GM19043 (cell line): Measurements from ENCODE around the gene DUSP19.
"Not testable (repeated sequence)": the region's sequence is repeated elsewhere in the genome, so short reads cannot be mapped to it uniquely, and the experiment has no call there.

Experiments
- ATAC-seq: cut with Tn5 transposase; IDR thresholded peaks from one replicate; pipeline ENCODE4 v1.9.1; 2021; ENCODE audit warnings: low read depth; ENCODE audit not compliant: unreplicated experiment

DUSP19 gene

GRCh38 chr2:183078464-183079138 lies at the start of gene DUSP19:
TSS of gene DUSP19 (plus strand) at chr2:183078747. CDS start at chr2:183078934, 187 bp downstream.
- ATAC-seq: peak; percentile 88

GRCh38 chr2:183029219-183029618 lies 49.3 kb upstream of the DUSP19 start:
- no peak for ATAC-seq

- no peak for ATAC-seq
These were observed 46.4 kb upstream of the DUSP19 start for GRCh38 chr2:183031911-183032794.

- ATAC-seq: no peak
These were observed 44.6 kb upstream of the DUSP19 start for GRCh38 chr2:183033951-183034350.

GRCh38 chr2:183034806-183035205 lies 43.7 kb upstream of the DUSP19 start:
- no peak for ATAC-seq

- ATAC-seq: no peak
These were observed 43.1 kb upstream of the DUSP19 start for GRCh38 chr2:183035298-183035953.

GRCh38 chr2:183035954-183036669 lies 42.4 kb upstream of the DUSP19 start:
- peak; percentile 49 for ATAC-seq

GRCh38 chr2:183037074-183037552 lies 41.4 kb upstream of the DUSP19 start:
- ATAC-seq: no peak

- ATAC-seq: peak; percentile 33
These were observed 40.8 kb upstream of the DUSP19 start for GRCh38 chr2:183037553-183038340.

- peak; percentile 58 for ATAC-seq
These were observed 39.9 kb upstream of the DUSP19 start, which contains the start of gene NCKAP1 for GRCh38 chr2:183038341-183039300. TSS of gene NCKAP1 (minus strand) at chr2:183038457. CDS start at chr2:183038099, 358 bp downstream.

GRCh38 chr2:183040604-183041003 lies 37.9 kb upstream of the DUSP19 start:
- no peak for ATAC-seq

- ATAC-seq: not testable (repeated sequence)
These were observed 35.0 kb upstream of the DUSP19 start for GRCh38 chr2:183043580-183043979.

- ATAC-seq: not testable (repeated sequence)
These were observed 30.9 kb upstream of the DUSP19 start for GRCh38 chr2:183047486-183048125.

- no peak for ATAC-seq
These were observed 29.1 kb upstream of the DUSP19 start for GRCh38 chr2:183049420-183049819.

- peak; percentile 43 for ATAC-seq
These were observed 21.1 kb upstream of the DUSP19 start for GRCh38 chr2:183057333-183057985.

- ATAC-seq: no peak
These were observed 19.0 kb upstream of the DUSP19 start for GRCh38 chr2:183059561-183059960.

GRCh38 chr2:183060571-183061231 lies 17.8 kb upstream of the DUSP19 start:
- ATAC-seq: no peak
